ENCODE measurements around the gene SGPP2.

Gene SGPP2

DNA sequence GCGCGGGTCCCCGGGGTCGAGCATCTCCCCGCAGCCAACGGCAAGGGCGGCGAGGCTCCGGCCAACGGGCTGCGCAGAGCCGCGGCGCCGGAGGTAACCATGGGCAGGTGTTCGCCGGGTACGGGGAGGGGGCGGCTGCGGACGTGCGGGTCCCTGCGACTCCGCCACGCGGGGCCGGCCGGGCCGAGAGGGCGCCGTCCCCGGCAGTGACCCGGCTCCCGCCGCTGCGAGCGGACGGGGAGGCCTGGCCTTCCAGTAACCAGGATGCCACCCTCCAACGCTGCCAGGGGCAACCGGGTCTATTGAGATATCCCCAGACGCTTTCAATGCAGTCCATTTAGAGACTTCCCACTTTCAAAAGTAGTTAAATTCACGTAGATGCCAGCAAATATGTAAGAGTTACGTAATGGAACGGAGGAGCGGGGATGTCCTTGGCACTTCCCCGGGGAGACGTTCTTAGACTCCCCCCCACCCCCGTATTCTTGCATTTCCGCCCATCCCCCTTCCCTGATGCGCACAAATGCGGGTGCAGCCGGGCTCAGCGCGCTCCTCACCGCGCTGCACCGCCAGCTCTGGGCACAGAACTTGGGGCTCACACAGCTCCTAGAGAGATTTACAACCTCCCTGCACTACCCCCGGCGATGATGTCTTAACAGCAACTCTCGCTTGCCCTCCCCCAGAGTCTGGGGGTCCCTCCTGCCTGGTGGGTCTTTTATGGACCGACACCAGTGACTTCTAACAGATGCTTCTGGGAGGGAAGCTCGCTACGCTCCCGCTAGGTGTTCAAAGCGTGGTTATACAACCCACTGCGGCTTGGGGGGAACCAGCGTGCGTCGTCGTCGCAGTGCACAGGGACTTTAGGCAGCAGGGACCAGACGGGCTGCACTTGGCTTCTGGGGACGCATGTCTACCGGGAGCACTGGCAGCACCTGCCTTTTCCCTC, 657 bp downstream of the SGPP2 start:
- TF ChIP-seq FOXP2 (optimal IDR thresholded peaks at IDR 0.05; ENCODE audit: borderline replicate concordance, extremely low read depth, extremely low read length, insufficient read depth) (no peak), SIN3A (IDR thresholded peaks at IDR 0.05; ENCODE audit: borderline replicate concordance, insufficient read depth, low read length) (no peak), POLR2AphosphoS5 (IDR thresholded peaks at IDR 0.05; ENCODE audit: low read depth, low read length) (no peak), TAF1 (IDR thresholded peaks at IDR 0.05; ENCODE audit: borderline replicate concordance, insufficient read depth, low read length) (no peak)
- TF ChIP-seq, protein P1, sequence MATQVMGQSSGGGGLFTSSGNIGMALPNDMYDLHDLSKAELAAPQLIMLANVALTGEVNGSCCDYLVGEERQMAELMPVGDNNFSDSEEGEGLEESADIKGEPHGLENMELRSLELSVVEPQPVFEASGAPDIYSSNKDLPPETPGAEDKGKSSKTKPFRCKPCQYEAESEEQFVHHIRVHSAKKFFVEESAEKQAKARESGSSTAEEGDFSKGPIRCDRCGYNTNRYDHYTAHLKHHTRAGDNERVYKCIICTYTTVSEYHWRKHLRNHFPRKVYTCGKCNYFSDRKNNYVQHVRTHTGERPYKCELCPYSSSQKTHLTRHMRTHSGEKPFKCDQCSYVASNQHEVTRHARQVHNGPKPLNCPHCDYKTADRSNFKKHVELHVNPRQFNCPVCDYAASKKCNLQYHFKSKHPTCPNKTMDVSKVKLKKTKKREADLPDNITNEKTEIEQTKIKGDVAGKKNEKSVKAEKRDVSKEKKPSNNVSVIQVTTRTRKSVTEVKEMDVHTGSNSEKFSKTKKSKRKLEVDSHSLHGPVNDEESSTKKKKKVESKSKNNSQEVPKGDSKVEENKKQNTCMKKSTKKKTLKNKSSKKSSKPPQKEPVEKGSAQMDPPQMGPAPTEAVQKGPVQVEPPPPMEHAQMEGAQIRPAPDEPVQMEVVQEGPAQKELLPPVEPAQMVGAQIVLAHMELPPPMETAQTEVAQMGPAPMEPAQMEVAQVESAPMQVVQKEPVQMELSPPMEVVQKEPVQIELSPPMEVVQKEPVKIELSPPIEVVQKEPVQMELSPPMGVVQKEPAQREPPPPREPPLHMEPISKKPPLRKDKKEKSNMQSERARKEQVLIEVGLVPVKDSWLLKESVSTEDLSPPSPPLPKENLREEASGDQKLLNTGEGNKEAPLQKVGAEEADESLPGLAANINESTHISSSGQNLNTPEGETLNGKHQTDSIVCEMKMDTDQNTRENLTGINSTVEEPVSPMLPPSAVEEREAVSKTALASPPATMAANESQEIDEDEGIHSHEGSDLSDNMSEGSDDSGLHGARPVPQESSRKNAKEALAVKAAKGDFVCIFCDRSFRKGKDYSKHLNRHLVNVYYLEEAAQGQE (IDR thresholded peaks at IDR 0.05; ENCODE audit: insufficient read depth in 1 of 2, low read depth in 2 of 2, low read length in 2 of 2) = no peak

DNA sequence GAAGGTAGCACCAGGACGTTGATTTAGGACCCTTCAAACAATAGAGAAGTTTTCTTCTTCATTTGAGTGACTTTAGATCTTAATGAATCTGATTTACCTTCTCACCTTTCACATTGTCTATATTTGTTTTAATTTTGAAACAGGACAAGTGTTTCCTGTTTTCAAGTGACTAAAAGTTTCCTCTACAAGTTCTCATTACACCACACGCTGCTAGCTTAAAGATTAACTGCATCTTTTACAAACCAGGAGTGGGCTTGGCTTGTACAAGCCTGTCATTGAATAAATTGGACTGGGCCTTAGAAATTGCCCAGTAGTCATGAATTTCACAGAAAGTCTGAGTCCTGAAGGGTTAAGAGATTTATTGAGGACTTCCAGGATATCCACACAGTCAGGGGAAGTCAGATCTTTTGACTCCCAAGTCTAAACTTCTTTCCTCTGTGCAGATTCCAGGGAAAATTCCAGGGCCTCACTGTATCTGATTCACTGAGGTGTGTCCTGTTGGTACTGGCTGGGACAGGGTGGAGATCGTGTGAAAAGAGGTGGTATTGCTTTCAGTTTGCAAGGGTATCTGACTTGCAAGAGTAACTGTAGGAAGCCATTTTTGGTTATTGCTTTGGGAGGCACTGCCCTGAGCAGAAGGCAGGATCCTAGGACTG, 3.4 kb downstream of the SGPP2 start:
- TF ChIP-seq, protein P1 (IDR thresholded peaks at IDR 0.05; ENCODE audit: insufficient read depth in 1 of 2, low read depth in 2 of 2, low read length in 2 of 2) = no peak
- no peak for TF ChIP-seq POLR2AphosphoS5 (IDR thresholded peaks at IDR 0.05; ENCODE audit: low read depth, low read length)
- no peak for TF ChIP-seq TAF1 (IDR thresholded peaks at IDR 0.05; ENCODE audit: borderline replicate concordance, insufficient read depth, low read length)
- no peak for TF ChIP-seq FOXP2 (optimal IDR thresholded peaks at IDR 0.05; ENCODE audit: borderline replicate concordance, extremely low read depth, extremely low read length, insufficient read depth)
- TF ChIP-seq SIN3A (IDR thresholded peaks at IDR 0.05; ENCODE audit: borderline replicate concordance, insufficient read depth, low read length) = no peak

DNA sequence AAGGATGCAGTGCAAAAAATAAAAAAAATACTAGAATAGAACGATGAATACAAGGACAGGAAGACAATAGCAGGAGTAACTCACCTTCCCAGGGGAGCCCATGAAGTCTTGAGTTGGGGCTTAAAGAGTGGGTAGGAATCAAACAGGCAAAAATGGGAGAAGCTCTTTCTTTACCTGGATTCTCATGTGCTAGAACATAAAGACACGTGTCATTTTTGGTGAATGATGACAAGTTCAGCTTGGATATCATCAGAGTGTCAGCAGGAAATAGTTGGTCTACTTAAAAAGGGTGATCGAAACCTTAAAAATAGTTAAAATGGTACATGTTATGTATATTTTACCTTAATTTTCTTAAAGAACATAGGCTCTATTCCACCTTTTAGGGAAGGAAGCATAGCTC, 5.7 kb downstream of the SGPP2 start:
- no peak for TF ChIP-seq POLR2AphosphoS5 (IDR thresholded peaks at IDR 0.05; ENCODE audit: low read depth, low read length)
- no peak for TF ChIP-seq TAF1 (IDR thresholded peaks at IDR 0.05; ENCODE audit: borderline replicate concordance, insufficient read depth, low read length)
- TF ChIP-seq, protein P1 (IDR thresholded peaks at IDR 0.05; ENCODE audit: insufficient read depth in 1 of 2, low read depth in 2 of 2, low read length in 2 of 2) = no peak
- TF ChIP-seq FOXP2 (optimal IDR thresholded peaks at IDR 0.05; ENCODE audit: borderline replicate concordance, extremely low read depth, extremely low read length, insufficient read depth) = no peak
- no peak for TF ChIP-seq SIN3A (IDR thresholded peaks at IDR 0.05; ENCODE audit: borderline replicate concordance, insufficient read depth, low read length)

DNA sequence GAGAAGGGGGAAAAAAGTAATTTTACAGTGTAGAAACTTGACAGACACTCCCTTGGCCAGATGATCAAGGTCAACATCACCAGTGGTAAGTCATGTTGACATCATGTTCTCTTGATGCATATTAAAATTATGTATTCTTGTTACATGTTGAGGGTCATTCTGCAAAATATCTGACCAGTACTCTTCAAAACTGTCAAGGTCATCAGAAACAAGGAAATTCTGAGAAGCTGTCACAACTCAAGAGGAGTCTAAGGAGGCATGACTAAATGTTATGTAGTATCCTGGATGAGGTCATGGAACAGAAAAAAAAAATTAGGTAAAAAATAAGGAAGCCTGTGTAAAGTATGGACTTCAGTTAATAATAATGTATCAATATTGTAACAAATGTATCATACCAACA, 6.3 kb downstream of the SGPP2 start:
- TF ChIP-seq POLR2AphosphoS5 (IDR thresholded peaks at IDR 0.05; ENCODE audit: low read depth, low read length) (no peak), FOXP2 (optimal IDR thresholded peaks at IDR 0.05; ENCODE audit: borderline replicate concordance, extremely low read depth, extremely low read length, insufficient read depth) (no peak), SIN3A (IDR thresholded peaks at IDR 0.05; ENCODE audit: borderline replicate concordance, insufficient read depth, low read length) (no peak)
- TF ChIP-seq, protein P1 (IDR thresholded peaks at IDR 0.05; ENCODE audit: insufficient read depth in 1 of 2, low read depth in 2 of 2, low read length in 2 of 2) = no peak

All from PFSK-1 (cell line).